Measurements from ENCODE around the gene GABRA5. TPM values are rescaled to one million over a fixed set of nuclear protein-coding genes. Genes with fewer than 3 reads are reported as not detected.

The GABRA5 gene
- total RNA-seq, 1 donor from 2014 or later: not detected

DNA sequence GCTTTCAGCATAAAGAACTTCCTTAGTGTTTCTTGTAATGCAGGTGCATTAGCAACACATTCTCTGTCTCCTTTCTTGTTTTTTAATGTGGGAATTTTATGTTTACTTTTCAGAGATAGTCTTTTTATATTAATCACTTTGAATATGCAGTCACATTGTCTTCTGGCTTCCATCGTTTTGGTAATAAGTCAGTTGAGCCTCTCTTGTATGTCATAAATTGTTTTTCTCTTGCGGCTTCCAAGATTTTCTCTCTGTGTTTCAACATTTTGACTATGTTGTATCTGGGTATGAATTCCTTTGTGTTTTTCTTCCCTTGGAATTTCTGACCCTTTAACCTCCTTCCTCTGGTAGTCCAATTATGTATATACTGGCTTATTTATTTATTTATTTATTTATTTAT lies 129.4 kb downstream of the GABRA5 start:
- intact Hi-C loops (cut with micrococcal nuclease): no loop called here

Other genes starting within 250 kb of the GABRA5 start
- gene GABRB3, start 94.0 kb upstream of the GABRA5 start, total RNA-seq: not detected in 2 replicates
- not detected in 2 replicates for gene GABRG3, start 104.1 kb downstream of the GABRA5 start, total RNA-seq

Data from T-helper 1 cell treated with Interleukin-12 subunit alpha and Interleukin-12 subunit beta and Interleukin-4 antibody, amounts not matched to agents 30 ng/mL and 1 ng/mL, for 36 hours (primary cell).